Ammon's horn (tissue), 1 donor: ENCODE results near the gene NUP62.
A peak's percentile ranks its signal among the peaks of the same experiment; 100 is the strongest.
"Not testable (repeated sequence)": the region's sequence is repeated elsewhere in the genome, so short reads cannot be mapped to it uniquely, and the experiment has no call there.

Experiments
- DNase-seq: peaks from one replicate; pipeline ENCODE4 v3.0.0-alpha.2; 2016; ENCODE audit warnings: low spot score

NUP62 gene

DNA sequence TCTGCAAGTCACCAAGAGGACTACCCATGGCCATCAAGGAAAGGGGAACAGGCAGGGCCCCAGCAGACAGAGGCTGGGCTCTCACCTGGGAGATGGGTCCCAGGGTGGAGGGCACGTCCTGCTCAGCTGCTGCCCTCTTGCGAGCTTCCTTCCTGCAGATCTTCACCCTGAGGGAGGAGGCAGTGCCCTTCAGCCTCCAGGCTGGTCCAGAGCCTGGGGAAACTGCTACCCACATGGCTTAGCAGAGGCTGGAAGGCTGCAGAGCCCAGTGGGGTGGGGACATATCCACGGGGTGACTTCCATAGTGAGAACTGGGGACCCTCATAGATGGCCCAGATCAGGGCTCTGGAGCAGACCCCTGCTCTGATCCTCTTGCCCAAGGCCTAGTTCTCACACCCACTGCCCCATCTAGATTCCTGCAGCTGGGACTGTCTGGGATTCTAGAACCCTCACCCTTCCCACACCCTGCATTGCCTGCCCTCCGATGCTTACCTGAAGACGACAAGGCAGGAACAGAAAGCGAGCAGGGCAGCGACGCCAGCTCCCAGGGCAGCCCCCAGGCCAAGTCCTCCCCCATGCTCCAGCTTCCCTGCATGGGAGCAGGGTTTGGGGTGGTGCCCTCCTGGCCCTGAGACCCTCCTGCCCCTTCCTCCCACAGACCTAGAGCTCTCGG lies 22.6 kb upstream of the NUP62 start:
- DNase-seq, result no peak

DNA sequence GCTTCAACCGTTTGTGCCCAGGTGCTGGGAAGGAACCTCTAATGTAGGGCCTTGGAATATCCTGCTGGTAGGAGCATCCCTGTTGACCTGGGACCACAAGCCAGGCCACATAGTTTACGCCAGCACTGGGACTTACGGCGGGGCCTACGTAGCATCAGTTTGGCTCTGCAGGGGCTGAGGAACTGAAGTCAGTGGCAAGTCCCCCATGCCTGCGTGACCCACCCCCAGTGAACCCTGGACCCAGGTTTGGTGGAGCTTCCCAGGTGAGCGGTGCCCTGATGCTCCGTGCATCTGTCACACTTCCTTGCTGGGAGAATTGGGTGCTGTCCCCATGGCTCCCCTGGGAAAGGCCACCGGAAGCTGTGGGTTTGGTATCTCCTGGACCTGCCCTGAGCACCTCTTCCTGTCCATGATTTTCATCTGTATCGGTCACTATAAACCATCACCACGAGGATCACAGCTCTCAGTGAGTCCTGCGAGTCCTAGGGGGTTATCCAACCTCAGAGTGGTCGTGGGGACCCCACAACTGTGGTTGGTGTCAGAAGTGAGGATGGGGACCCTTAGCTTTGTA lies 21.7 kb upstream of the NUP62 start:
- DNase-seq, result no peak

DNA sequence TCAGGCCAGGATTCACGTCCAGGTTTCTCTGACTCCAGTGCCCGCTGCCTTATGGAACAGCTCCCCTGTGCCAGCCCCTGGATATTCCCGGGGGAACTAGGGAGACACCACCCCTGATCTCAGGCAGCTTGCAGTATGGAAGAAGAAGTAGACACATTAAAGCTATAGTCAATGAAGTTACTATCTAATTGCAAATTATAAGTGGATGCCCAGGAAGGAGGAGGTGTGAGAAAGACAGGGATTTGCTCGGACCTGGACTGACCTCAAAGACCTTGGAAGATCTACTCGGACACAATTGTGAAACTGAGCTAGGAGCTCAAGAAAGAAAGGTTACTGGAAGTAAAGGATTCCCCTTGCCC lies 21.3 kb upstream of the NUP62 start:
- no peak for DNase-seq

- no peak for DNase-seq
These were observed 20.7 kb upstream of the NUP62 start for GRCh38 chr19:49949742-49950589.

DNA sequence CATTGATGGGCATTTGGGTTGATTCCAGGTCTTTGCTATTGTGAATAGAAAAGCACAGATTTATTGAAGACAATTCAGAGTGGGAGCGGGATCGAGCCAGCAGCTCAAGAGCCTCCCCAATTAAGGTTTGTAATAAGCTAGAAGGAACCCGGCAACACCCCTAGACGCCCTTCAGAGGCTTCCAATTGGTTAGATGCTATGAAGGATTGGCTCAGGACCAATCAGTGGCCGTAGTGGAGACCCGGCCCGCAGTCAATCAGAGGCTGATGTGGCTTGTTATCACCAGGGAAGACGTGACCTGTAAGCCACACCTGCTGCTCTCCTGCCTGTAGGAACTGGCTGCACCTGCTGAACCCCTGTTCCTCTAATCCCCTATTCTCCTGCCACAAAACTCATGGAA lies 17.1 kb upstream of the NUP62 start:
- no peak for DNase-seq

DNA sequence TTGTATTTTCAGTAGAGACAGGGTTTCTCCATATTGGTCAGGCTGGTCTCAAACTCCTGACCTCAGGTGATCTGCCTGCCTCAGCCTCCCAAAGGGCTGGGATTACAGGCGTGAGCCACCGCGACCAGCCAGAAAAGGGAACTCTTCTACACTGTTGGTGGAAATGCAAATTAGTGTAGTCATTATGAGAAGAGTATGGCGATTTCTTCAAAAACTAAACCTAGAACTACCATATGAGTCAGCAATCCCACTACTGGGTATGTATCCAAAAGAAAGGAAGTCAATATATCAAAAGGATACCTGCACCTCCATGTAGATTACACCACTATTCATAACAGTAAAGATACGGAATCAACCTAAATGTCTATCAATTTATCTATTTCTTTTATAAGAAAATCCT lies 15.3 kb upstream of the NUP62 start:
- DNase-seq, result not testable (repeated sequence)

DNA sequence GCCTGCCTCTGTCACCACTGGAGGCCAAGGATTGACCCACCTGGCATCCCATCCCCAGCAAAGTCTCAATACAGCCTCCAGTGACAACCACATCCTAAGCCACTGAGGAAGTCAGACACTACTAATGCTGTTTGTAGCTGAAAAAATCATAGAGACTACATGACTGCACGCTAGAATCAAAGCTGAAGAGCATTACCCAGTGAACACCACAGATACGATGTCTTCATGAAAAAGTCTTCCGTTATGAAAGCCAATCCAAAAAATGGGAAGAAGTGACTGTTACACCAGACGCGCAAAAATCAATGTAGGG lies 11.1 kb upstream of the NUP62 start:
- DNase-seq, result no peak

- DNase-seq, result no peak
These were observed 10.6 kb upstream of the NUP62 start for GRCh38 chr19:49939721-49940481.

DNA sequence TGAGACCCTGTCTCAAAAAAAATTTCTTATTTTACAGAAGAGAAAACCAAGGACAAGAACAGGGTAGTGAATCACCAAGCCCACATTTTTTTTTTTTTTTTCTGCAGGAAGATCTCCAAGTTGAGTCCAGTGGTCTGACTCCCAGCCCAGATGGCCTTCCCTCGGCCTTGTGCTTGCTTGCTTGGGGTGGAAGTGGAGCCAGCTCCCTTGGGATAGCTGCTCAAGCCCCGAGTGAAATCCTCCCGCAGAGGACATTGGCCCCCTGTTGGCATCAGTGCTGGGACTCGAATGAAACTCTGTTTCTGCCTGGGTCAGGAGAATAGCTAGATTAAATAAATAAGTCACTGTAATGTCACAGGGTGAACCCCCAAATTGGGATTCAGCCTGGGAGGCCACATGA lies 9.4 kb upstream of the NUP62 start:
- DNase-seq, result no peak

DNA sequence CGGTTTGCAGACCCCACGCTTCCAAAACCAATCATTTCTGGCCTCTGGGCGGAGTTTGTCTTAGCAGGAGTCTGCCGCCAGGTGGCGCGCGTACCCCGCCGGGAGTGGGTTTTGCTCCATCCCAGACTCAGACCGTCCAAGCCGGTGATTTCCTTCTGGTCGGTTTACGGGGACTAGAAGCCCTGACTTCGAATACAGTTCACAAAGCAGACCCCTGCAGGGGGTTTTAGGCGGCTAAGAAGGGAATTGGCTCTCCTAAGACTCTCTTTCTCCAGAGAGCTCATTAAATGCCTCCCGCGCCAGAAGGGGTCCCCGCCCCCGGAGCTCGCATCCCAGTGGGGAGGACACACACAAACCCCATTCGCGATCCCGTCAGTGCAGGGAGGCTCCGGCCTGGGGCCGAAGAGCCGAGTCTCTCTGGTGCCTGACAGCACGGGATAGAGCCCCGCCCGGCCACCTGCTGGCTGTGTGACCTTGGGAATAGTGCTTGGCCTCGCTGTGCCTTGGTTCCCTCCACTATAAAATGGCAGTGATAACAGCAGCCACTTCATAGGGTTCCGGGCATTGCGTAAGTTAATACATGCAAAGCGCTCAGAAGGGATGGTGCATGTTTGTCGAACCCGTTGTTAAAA lies 8.6 kb upstream of the NUP62 start:
- peak; percentile 82 for DNase-seq

DNA sequence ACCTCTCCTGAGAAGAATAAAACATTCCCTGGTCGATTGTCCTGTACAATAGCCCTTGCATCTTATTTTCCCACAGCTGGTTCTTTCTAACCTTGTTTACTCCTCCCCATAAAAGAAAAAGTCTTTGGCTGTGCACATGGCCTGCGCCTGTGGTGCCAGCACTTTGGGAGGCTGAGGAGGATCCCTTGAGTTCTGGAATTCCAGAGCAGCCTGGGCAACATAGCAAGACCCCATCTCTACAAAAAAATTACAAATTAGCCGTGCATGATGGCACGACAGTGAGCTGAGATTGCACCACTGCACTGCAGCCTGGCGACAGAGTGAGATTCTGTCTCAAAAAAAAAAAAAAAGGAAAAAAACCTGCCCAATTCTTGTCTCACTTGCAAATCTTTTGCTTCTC lies 7.2 kb upstream of the NUP62 start:
- no peak for DNase-seq

DNA sequence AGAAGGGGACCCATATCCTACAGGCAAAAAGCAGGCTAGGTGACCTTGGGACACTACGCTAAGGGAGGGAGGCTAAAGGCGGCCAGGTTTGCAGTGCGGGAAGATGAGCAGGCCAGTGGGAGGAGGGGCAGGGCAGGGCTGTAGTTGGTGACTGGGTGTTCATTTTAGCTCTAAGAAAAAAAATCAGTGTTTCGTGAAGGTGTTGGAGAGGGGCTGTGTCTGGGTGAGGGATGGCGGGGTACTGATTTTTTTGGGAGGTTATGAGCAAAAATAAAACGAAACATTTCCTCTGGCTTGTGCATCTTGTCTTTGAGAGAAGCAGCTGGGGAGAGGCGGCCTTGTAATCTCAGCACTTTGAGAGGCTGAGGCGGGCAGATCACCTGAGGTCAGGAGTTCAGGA lies 4.3 kb upstream of the NUP62 start:
- no peak for DNase-seq

DNA sequence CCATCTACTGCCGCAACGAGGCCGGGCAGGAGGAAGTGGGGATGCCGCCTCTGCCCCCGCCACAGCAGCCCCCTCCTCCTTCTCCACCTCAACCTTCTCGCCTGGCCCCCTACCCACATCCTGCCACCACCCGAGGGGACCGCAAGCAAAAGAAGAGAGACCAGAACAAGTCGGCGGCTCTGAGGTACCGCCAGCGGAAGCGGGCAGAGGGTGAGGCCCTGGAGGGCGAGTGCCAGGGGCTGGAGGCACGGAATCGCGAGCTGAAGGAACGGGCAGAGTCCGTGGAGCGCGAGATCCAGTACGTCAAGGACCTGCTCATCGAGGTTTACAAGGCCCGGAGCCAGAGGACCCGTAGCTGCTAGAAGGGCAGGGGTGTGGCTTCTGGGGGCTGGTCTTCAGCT lies 3.4 kb upstream of the NUP62 start:
- no peak for DNase-seq

GRCh38 chr19:49932041-49932451 lies 2.7 kb upstream of the NUP62 start:
- DNase-seq, result no peak

GRCh38 chr19:49931293-49932040 lies 2.2 kb upstream of the NUP62 start:
- no peak for DNase-seq

DNA sequence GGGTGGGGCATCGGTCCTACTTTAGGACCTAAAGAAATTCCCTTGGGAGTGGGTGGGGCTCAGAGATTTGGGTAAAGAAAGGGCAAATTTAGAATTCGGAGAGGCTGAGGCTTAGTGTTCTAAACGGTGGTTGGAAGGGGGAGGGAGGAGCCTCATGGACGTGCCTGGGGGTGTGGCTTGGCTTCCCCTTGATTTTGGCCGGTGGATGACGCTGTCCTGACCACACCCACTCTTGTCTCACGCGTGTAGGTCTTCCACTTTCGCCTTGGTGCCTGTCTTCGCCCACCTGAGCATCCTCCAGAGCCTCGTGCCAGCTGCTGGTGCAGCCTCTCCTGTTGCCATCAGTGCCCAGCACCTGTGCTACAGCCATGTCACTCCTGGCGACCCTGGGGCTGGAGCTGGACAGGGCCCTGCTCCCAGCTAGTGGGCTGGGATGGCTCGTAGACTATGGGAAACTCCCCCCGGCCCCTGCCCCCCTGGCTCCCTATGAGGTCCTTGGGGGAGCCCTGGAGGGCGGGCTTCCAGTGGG lies 1.2 kb upstream of the NUP62 start:
- DNase-seq, result no peak

DNA sequence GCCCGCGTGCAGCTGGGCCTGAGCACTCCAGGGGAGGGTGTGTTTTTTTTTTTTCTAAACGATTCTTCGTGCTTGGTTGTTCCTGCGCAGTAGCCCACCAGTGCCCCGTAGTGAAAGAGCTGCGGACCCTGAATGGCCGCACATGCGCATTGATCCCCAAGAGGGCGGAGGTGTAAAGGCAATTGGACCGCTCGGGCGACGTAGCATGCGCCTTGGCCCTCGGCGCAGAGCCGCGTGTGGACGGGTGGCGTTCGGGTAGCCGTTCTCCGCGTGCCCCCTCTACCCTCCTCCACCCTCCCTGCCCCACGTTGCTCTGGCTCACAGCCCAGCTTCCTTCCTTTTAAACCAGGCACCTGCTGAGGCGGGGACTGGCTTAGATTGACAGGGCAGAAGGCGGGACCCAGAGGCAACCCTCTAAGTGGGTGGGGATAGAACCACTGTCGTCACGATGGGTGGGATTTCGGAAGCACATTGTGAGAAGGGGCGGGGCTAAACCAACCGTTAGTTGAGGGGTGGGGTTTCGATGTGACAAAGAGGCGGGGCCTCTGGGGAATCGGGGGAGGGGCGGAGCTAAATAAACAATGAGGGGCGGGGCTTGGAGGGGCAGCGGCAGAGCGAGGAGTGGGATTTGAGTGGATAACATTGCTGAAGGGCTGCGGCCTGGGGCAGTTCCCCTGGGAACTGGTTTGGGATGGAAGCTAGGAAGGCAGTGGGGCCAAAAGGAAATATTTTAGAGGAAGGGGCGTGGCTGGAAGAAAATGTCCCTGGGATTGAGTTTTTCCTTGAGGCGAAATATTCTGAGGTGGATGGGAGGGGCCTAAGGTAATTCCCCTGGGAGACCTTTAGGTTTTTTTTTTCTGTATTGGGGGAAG lies 543 bp upstream of the NUP62 start:
- peak; percentile 98 for DNase-seq

DNA sequence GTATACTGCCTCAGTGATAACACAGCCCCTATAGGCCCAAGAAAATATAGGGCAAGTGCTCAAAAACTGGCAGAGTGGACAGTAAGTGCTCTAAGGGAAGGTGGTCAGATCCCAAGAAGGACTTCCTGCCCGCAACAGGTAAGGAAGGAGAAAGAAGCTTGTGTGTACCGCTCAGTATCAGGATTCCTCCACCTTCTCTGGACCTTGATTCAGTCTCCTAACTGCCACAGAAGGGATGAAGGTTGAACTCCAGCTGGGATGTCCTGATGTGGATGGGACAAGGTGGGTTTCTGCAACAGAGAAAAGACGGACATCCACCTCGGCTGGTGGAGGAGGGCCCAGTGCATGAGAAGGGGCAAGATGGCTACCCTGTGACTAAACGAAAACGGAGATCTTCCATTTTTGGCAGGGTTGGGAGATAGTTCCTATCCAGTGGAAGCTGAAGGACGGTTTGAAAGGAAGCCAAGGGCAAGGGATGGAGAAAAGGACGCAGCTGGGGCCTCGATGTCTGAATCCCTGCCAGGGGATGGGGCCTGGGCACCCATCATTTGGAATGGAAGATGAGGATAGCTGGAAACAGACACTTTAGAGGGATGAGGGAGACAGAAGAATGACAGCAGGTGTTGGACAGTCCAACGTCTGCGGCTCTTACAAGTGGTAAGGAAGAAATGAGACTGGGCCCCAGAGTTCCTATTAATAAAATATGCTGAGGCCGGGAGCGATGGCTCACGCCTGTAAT lies 1.6 kb downstream of the NUP62 start:
- no peak for DNase-seq

DNA sequence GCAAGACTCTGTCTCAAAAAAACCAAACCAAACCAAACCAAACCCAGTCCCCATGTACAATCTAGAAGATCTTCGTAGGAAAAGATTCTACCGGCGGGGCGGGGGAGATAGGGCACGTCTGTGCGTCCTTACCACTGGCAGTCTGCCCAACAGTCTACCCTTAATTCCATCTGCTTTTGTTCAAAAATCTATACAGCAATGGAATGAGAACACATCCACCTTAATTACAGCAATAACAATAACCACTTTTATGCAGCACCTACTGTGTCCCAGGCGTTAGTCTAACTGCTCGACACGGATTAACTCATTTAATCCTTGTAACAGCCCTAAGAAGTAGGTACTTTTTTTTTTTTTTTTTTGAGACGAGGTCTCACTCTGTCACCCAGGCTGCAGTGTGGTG lies 2.8 kb downstream of the NUP62 start:
- no peak for DNase-seq

DNA sequence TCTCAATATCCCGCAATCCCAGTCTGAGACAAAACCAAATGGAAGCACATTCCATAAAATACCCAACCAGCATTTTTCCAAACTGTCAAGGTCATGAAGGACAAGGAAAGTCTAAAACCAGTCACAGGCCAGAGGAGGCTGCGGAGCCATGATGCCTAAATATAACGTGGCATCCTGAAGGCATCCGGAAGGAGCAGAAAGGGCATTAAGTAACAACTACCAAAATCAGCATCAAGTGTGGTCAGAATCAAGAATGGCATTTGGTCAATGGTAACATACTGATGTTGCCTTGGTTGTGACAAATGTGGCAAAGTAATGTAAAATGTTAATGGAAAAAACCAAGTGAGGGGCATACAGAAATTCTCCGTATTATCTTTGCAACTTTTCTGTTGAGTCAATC lies 3.8 kb downstream of the NUP62 start:
- DNase-seq, result no peak
